ENCODE measurements around the gene MAGEB16. TPM values are rescaled to one million over a fixed set of nuclear protein-coding genes. Genes with fewer than 3 reads are reported as not detected.

Gene MAGEB16
- total RNA-seq: not detected
- polyA plus RNA-seq (2013, experiment 1 of 2): not detected
- not detected for polyA plus RNA-seq (2013, experiment 2 of 2)
- long read RNA-seq, experiment 1: 0 reads
- long read RNA-seq, experiment 2: 0 reads
- long read RNA-seq, experiment 3: 0 reads
- long read RNA-seq, experiment 4: 0 reads

GRCh38 chrX:35798042-35798441, at the start of gene MAGEB16:
Gene MAGEB16 (plus strand): TSS chrX:35798342. CDS start chrX:35802197, 3,855 bp downstream.
- DNase-seq: no peak
- Mint-ChIP-seq H3K27ac (no peak within 1 kb of the TSS), H3K36me3 (ENCODE audit: low read depth) (peaks cover 2% of the 10 kb centered on the region), H3K4me1 (no peaks in the 10 kb centered on the region), H3K27me3 (ENCODE audit: insufficient read depth) (peaks cover 1% of the 10 kb centered on the region), H3K9me3 (peaks cover 62% of the 10 kb centered on the region), H3K4me3 (no peak within 1 kb of the TSS)
- H3K9me3 ChIP-seq (ENCODE audit: control insufficient read depth, low read length): no peaks in the 10 kb centered on the region
- H3K9ac ChIP-seq (ENCODE audit: extremely low read depth, low read length, poor library complexity, severe bottlenecking): no peak within 1 kb of the TSS
- TF ChIP-seq CTCF (conservative IDR thresholded peaks at IDR 0.05): no peak
- WGBS, 2 experiments (ENCODE audit: insufficient coverage in 1 of 2, insufficient read length in 1 of 2): 92 to 93% methylated on average over 5 to 15 of the region's 15 CpGs
- no peaks in the 10 kb centered on the region for H3K36me3 ChIP-seq (ENCODE audit: control insufficient read depth, insufficient read depth, low read length)
- H3K4me3 ChIP-seq (ENCODE audit: low read length): no peak within 1 kb of the TSS
- H3K27me3 ChIP-seq (ENCODE audit: control insufficient read depth, insufficient read depth, low read length, poor library complexity, severe bottlenecking): no peaks in the 10 kb centered on the region
- no peaks in the 10 kb centered on the region for H3K4me1 ChIP-seq (ENCODE audit: control insufficient read depth, insufficient read depth, low read length)
- no peak within 1 kb of the TSS for H3K27ac ChIP-seq (ENCODE audit: low read depth, low read length)

GRCh38 chrX:35773958-35774564, 24.1 kb upstream of the MAGEB16 start:
- no peaks in the 10 kb centered on the region for H3K27me3 ChIP-seq (ENCODE audit: control insufficient read depth, insufficient read depth, low read length, poor library complexity, severe bottlenecking)
- H3K4me1 ChIP-seq (ENCODE audit: control insufficient read depth, insufficient read depth, low read length): no peaks in the 10 kb centered on the region
- Mint-ChIP-seq H3K27ac (no peak overlapping the region), H3K4me3 (no peak overlapping the region), H3K9me3 (peaks cover 44% of the 10 kb centered on the region), H3K36me3 (ENCODE audit: low read depth) (no peaks in the 10 kb centered on the region), H3K27me3 (ENCODE audit: insufficient read depth) (no peaks in the 10 kb centered on the region), H3K4me1 (no peaks in the 10 kb centered on the region)
- H3K9me3 ChIP-seq (ENCODE audit: control insufficient read depth, low read length): peaks cover 12% of the 10 kb centered on the region
- no peak for TF ChIP-seq CTCF (conservative IDR thresholded peaks at IDR 0.05)
- H3K27ac ChIP-seq (ENCODE audit: low read depth, low read length): no peak overlapping the region
- no peaks in the 10 kb centered on the region for H3K36me3 ChIP-seq (ENCODE audit: control insufficient read depth, insufficient read depth, low read length)
- no peak overlapping the region for H3K9ac ChIP-seq (ENCODE audit: extremely low read depth, low read length, poor library complexity, severe bottlenecking)
- DNase-seq: no peak
- H3K4me3 ChIP-seq (ENCODE audit: low read length): no peak overlapping the region
- 100% methylated on average over 1 of the region's 1 CpG; no CpG with 5 or more reads in 1 of the 2 experiments for WGBS, 2 experiments (ENCODE audit: insufficient coverage in 1 of 2, insufficient read length in 1 of 2)

- no peaks in the 10 kb centered on the region for H3K27me3 ChIP-seq (ENCODE audit: control insufficient read depth, insufficient read depth, low read length, poor library complexity, severe bottlenecking)
- no peak overlapping the region for H3K4me3 ChIP-seq (ENCODE audit: low read length)
- H3K27ac ChIP-seq (ENCODE audit: low read depth, low read length): no peak overlapping the region
- no peak overlapping the region for H3K9ac ChIP-seq (ENCODE audit: extremely low read depth, low read length, poor library complexity, severe bottlenecking)
- Mint-ChIP-seq H3K27me3 (ENCODE audit: insufficient read depth) (no peaks in the 10 kb centered on the region), H3K36me3 (ENCODE audit: low read depth) (no peaks in the 10 kb centered on the region), H3K4me1 (no peaks in the 10 kb centered on the region), H3K4me3 (no peak overlapping the region), H3K27ac (no peak overlapping the region), H3K9me3 (peaks cover 55% of the 10 kb centered on the region)
- DNase-seq: no peak
- no peak for TF ChIP-seq CTCF (conservative IDR thresholded peaks at IDR 0.05)
- no peaks in the 10 kb centered on the region for H3K36me3 ChIP-seq (ENCODE audit: control insufficient read depth, insufficient read depth, low read length)
- H3K4me1 ChIP-seq (ENCODE audit: control insufficient read depth, insufficient read depth, low read length): no peaks in the 10 kb centered on the region
- WGBS, 2 experiments (ENCODE audit: insufficient coverage in 1 of 2, insufficient read length in 1 of 2): 94 to 100% methylated on average over 1 to 6 of the region's 6 CpGs
- peaks cover 7% of the 10 kb centered on the region for H3K9me3 ChIP-seq (ENCODE audit: control insufficient read depth, low read length)
Observed at GRCh38 chrX:35785075-35785474, 13.1 kb upstream of the MAGEB16 start.
